ENCODE measurements around the gene PDE4DIP. TPM values are rescaled to one million over a fixed set of nuclear protein-coding genes. Genes with fewer than 3 reads are reported as not detected.
"Not testable (repeated sequence)": the region's sequence is repeated elsewhere in the genome, so short reads cannot be mapped to it uniquely, and the experiment has no call there.

PDE4DIP gene
- total RNA-seq, 1 experiment from 2014 or later, result 56.0 TPM

DNA sequence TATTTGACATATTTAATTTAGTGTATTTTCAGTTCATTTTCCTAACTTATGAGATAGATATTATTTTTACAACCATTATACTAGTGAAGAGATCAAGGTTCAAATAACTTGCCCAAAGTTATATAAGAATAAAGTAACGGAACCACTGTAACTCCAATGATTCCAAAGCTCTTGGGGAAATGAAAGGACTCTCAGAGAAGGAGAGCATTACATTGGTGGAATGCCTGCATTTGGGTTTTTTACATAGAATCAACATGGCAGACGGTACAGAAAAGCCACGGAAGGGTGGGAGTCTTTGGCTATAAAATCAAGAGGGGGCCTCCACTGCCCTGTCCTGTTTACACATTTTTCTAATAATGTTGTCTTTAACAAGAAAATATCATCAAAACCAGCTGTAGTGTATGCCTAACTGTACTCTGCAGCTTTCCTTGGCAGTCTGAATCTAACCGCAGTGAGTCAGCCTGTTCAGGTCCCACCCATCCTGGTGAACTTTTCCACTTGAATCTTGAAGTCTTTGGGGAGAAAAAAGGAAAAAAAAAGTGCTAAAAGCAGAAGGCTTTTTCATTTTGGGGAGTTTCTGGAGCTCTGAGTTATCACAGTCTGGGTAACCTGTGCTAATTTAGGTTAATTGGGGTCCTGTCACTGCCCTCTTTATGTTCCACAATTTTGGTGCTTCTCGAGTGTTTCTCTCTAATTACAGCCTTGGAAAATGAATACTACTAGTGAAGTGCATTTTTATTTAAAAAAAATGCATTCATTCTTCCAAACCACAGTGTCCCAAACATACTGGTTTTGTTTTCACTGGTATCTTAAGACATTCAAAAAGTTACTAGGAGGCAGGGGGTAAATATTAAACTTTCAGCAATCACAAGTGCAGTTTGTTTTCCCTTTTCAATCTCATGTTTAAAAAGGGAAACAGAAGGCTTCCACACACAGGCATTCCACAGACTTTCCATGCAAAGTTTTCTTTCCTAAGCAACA, 30.5 kb downstream of the PDE4DIP start:
- not testable (repeated sequence) for DNase-seq (ENCODE audit: low read depth)

DNA sequence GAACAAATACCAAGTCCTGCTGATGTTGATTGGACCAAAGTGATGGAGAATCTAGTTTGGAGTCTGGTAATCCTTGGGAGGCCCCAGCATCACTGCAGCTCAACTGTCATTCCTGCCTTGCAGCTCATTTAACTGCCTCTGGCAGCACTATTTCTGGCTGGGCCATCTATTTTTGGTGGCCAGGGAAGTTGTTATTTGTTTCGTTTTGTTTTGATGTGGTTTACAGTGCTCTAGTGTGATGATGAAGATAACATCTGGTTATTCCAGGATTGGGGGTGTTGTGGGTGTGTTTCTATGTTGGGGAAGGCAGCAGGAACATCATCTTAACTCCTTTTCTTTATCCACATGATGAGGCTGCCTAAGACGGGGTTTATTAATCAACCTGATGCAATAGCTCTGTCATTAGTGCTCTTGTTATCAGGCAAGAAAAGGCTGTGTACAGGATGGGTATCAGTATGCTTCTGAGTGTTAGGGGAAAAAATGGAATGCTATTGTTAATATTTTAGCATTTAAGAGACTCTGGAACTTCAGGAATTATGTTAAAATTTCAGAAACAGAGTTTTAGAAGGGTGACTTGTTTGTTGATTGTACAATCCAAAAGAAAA, 35.7 kb downstream of the PDE4DIP start:
- DNase-seq (ENCODE audit: low read depth), result not testable (repeated sequence)

DNA sequence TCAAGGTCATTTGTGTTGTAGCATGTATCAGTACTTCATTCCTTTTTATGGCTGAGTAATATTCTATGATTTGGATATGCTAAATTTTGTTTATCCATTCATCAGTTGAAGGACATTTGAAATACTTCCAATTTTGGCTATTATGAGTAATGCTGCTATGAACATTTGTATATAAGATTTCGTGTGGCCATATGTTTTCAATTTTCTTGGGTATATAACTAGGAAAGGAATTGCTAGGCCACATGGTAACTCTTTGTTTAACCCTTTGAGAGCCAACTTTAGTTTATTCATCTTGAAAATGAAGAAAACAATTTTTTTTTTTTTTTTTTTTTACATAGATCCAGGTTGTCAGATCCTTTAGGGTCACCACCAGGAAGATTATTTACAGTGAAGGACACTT, 37.0 kb downstream of the PDE4DIP start:
- not testable (repeated sequence) for DNase-seq (ENCODE audit: low read depth)

DNA sequence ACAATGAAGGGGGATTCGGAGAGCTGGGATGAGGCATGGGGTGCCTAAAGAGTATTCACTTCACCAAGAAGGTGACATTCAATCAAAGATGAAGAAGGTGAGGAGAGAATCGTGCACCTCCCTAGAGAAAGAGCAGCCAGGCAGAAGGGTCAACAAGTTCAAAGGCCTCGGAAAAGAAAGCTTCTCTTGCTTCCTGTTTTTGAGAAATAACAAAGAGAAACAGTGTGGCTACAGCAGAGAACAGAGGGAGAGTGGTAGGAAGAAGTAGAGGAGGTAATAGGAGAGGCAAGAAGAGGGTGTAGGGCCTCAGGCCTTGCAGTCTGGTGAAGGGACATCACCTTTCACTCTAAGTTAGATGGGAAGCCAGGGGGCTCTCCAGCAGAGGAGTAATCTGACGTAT, 41.0 kb downstream of the PDE4DIP start:
- DNase-seq (ENCODE audit: low read depth), result not testable (repeated sequence)

DNA sequence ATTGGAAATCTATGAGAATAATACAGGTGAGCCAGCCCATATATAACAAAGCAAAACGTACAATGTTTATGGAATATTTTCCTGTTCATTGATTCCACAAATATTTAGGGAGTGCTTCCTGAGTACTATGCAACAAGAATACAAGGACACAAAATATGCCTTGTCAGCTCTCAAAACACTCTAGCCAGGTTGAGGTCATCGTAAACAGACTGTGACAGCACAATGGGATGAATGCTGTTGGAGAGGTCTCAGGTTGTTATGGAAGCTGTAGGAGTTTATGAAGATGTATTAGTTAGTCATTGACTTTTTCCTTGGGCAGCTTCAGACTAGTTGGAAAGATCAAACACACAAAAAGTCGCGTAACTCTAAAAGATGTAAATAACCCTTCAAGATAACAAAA, 42.1 kb downstream of the PDE4DIP start:
- DNase-seq (ENCODE audit: low read depth), result not testable (repeated sequence)

DNA sequence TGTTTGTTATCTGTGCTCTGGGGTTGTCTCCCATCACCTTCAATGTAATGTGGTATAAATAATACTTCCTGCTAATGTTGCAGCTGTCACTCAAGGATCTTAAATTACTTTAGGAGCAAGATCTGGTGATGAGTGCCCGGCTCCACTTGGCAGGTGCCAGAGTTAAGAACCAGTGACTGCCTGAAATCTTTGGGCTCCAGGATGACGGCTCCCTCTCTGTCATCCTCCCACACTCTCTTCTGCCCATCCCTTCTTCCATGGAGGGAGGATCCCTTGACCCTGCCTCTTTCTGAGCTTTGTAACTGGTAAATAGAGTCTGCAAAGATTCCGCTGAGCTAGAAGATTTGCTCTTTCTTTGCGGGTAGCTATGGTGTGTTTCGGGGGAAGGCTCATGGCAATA, 44.4 kb downstream of the PDE4DIP start:
- not testable (repeated sequence) for DNase-seq (ENCODE audit: low read depth)

DNA sequence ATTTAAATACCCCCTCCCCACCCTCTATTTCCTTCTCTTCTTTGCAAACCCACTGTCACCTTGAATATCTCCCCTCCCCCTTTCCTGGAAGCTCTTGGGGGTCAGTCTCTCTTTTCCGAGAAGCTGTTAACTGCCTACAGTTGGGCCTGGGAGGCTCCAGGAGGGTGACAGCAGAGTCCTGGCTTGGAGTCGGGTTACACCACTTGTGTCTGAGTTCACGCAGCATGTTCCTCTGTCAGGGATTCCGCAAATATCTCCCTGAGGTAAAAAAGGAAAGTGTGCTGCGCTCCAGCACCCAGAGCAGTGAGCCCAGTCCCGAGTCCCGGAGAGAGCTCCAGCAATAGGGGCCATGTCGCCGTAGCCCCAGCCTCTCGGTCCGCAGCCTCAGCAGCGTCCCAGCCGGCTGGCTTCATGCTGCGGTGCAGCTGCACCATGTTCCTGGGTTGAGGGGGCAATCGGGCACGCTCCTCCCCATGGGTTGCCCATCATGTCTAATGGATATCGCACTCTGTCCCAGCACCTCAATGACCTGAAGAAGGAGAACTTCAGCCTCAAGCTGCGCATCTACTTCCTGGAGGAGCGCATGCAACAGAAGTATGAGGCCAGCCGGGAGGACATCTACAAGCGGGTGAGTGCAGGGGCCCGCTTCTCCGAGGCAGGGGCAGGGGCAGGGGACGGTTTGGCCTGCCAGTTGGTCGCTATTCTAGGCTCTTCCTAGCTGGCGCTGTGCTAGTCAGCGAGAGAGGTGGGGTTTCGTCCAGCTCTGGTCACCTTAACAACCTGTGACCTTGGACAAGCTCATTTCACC, 45.2 kb downstream of the PDE4DIP start:
- DNase-seq (ENCODE audit: low read depth), result not testable (repeated sequence)

DNA sequence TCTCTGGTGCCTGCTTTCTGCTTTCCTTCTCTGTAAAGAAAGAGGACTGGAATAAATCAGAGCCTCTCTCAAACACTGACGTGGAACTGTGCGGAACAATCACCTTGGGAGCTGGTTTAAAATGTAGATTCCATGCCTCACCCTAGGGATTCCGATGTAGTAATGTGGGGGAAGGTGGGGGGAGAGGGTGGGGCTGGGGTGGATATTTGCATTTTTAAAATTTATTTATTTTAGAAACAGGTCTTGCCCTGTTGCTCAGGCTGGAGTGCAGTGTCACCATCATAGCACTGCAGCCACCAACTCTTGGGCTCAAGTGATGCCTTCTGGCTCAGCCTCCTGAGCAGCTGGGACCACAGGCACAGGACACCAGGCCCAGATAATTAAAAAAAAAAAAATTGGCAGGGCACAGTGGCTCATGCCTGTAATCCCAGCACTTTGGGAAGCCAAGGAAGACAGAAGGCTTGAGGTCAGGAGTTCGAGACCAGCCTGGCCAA, 45.9 kb downstream of the PDE4DIP start:
- DNase-seq (ENCODE audit: low read depth), result not testable (repeated sequence)

DNA sequence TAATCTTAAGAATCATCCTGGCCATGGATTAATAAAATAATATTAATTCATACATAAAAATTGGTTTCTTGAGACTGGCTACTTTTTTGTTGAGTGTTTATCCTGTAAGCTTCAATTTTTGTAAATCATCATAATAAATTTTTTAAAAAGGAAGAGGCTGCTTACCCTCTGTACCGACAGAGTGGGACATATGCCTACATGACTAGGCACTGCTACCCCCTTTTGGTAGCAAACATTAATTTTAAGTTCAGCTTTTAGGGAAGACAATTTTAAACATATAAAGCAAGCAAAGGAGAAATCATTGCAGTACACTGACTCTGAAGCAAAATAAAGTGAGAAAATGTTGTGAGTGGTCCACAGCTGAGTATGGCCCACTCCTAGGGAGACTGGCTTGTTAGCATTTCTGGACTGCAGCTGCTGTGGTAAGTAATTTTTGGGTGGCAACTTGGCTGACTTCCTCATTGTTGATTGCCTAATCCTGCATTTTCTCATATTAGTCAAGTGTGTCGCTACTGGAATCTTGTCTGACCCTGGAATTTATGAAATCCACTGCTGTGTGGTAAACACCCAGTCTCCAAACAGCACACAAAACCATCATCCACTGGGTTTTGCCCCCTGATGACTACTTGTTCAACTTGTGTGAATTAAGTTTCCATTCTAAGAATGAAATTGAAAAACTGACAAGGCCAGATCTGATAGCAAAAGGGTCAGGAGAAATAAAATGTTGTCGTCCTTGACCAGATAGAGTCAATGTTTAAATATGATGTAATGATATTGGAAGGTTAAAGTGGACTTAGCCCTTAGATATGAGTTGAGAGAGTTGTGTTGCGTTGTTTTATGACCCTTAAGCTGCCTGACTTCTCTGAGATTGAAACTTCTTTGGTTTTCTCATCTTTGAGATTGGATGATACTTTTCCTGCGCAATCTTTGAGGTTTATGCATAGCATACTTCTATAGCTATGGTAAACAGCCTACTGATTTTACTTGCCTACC, 50.4 kb downstream of the PDE4DIP start:
- not testable (repeated sequence) for DNase-seq (ENCODE audit: low read depth)

DNA sequence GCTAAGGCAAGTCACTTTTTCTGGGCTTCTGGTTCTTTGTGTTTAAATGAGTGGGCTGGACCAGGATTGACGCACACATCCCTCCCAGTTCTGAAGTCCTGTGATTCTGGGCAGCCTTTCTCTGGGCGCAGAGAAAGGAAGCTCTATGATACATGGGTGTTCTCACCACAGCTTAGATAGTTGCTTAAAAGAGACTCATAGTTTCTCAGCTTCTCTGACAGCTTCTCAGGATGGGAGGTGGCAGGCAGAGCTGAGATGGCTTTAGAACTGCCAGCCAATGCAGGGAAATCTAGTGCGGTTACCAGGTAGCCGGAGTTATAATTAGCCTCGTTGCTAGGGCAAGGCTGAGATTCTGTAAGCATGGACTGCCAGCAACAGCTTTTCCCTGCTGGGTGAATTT, 55.8 kb downstream of the PDE4DIP start:
- DNase-seq (ENCODE audit: low read depth), result not testable (repeated sequence)

DNA sequence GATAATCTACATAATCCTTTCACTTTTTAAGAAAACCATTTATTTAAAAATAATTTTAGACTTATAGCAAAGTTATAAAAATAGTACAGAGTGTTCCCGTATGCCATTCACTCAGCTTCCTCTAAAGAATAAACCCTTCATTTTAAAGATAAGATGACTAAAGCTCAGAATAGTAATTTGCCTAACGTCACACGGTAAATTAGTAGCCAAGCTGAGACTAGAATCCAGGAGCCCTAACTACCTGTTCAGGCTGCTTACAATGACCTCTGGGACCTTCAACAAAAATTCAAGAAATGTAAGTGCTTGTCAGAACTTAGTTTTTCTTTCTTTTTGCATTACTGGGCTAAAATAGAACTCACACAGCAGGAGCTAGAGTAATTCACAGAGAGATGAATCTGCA, 56.5 kb downstream of the PDE4DIP start:
- not testable (repeated sequence) for DNase-seq (ENCODE audit: low read depth)

DNA sequence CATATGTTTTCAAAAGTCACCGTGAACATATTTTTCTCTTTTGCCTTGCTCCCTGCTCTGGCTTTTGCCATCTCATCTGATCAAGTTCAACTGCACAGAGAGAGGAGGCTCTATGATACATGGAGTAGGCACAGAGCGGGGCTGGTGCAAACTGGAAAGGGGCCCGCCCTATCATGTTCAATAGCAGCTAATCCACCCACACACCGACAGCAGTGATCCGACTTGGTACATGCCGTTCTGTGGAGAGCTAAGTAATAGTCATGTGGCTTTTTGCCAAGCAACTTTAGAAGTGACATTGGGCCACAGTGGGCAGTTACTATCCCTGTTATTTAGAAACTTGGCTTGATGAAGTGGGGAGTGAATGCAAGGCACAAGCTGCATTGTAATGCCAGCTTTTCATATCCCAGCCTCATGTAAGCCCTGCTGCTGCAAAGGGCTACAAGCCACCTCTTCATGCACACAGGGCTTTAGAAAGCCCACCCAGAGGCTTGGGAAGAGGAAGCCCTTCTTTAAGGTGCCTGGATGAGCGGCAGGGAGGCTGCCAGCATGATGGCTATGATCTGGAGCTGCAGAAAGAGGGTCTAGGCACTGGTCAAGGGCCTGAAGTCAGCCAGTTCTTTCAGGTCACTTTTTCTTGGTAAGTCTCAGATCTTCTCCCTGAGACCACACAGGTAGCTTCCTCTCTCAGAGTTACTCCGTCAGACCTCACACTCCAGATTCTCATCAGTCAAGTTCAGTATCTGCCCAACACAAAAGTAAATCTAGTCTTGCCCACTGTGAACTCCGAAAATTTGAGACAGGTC, 57.1 kb downstream of the PDE4DIP start:
- DNase-seq (ENCODE audit: low read depth), result not testable (repeated sequence)

DNA sequence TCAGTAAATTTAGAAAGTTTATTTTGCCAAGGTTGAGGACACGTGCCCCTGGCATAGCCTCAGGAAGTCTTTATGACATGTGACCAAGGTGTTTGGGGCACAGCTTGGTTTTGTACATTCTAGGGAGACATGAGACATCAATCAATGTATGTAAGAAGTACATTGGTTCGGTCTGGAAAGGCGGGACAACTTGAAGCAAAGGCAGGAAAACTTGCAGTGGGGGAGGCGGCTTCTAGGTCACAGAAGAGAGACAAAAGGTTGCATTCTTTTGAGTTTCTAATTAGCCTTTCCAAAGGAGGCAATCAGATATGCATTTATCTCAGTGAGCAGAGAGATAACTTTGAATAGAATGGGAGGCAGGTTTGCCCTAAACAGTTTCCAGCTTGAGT, 57.7 kb downstream of the PDE4DIP start:
- DNase-seq (ENCODE audit: low read depth), result not testable (repeated sequence)

DNA sequence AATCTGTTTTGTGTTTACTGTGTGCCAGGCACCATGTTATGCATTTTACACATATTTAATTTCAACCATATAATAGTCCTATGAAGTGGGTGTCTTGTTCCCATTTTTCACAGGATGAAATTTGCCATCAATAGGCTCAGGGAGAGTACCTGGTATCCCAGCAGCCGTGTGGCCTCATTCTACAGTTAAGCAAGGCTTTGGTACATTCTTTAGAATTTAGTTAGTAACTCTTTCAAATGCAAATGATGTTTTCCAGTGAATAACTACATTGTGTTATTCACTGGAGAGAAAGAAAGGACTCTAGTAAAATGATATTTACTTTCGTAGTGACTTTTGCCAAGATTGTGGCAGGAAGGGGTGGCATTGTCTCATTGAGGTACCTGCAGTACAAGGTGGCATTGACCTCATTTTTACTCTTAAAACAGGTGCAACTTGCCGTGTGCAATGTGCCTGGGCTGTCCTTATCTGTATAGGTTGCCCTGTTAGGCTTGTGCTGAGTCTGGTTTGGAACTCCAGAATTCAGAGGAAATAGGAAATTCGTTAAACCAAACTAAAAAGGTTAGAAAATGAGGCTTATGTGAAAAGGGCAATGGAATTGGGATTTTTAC, 65.1 kb downstream of the PDE4DIP start:
- not testable (repeated sequence) for DNase-seq (ENCODE audit: low read depth)

DNA sequence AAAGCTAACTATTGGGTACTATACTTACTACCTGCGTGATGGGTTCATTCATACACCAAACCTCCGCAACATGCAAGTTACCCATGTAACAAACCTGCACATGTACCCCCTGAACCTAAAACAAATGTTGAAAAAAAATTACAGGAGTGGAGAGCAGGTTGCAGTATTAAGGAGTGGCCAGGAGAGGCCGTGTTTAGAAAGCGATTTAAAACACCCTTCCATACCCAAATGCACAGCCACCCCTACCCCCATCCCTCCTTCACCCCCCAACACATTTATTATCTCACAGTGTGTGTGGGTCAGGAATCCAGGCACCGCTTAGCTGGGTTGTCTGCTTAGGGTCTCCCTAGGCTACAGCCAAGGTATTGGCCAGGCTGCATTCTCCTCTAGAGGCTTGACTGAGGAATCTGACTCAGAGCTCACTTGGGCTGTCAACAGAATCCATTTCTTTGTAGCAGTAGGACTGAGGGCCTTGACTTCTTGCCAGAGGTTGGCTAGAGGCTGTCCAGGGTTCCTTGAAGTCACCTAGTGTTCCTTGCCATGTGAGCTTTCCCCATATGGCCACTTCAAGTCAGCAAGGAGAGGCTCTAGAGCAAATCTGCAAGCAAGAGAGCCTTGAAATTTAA, 67.2 kb downstream of the PDE4DIP start:
- not testable (repeated sequence) for DNase-seq (ENCODE audit: low read depth)

DNA sequence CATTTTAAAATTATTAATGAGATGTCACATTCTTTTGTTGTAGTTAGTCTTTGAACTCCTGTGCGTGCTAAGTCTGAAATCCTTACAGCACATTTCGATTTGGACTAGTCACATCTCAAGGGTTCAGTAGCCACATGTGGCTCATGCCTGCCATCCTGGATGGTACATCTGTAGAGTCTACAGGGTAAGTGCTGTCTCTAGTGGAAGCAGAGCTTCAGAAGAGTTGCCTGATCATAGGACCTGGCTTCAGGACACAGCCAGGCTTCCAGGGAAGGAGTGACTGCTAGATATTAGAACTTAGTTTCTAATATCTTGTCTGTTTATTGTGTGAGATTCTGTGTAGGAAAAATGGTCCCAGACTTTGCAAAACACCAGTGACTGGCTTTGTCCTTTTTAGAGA, 72.0 kb downstream of the PDE4DIP start:
- DNase-seq (ENCODE audit: low read depth), result not testable (repeated sequence)

DNA sequence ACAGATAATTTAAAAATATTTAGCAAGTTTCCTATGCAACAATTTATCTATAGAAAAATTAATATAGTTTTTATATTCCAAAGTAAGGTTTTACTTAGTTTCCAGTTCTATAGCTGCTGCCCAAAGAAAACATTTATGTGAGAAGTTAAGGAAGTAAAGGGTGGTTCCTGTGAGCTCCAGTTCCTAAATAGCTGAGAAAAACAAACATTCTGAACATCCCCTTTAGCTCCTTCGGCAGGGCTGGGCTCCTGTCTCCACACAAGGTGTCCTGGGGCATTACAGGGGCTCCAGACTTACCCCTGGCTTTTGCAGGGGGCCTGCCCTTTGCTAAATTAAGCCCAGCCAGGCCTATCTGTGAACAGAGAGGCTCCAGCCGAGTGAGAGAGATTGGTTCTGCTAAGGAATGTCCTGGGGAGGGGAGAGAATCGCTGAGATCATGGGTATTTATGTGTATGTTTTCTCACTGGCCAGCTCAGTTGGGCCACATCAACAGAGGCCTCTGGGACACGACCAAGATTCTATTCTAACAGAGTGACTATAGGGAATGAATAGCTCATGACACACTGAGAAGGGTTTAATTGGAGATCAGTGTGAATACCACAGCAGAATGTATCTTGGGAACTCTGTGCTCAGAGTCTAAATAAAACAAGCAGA, 72.6 kb downstream of the PDE4DIP start:
- not testable (repeated sequence) for DNase-seq (ENCODE audit: low read depth)

DNA sequence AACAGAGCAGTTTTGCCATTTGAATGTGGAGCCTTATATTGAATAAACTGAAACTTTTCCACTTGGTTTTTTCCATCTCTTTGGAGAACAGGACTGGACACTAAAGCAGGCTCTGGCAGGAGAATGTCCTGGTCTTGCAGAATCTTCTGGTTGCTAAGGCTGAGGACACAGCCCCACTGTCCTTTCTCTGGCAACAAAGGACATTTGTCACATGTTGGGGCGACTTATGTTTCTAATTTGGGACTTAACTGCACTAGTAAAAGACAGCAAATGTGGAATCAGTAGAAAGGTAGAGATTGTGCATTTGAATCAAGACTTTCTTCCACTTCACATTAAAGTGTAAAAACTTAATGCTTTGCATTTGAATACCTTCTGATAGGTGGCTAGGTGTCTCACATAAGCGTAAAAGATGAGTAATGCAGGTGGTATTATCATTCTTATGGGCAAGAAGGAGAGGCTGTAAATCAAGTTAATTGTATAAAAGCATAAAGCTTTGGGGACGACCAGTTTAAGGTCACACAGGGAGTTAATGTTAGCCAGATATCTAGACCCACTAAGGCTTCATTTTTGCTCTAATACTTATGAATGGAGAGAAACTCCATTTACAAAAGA, 74.7 kb downstream of the PDE4DIP start:
- not testable (repeated sequence) for DNase-seq (ENCODE audit: low read depth)

Measured in LHCN-M2 (cell line).